ENCODE results near the gene C11orf65.
"Not testable (repeated sequence)": the region's sequence is repeated elsewhere in the genome, so short reads cannot be mapped to it uniquely, and the experiment has no call there.

Gene C11orf65

GRCh38 chr11:108472681-108473080 lies 5.4 kb upstream of the C11orf65 start:
- no peak for DNase-seq (ENCODE audit: low read depth)

- no peak for DNase-seq (ENCODE audit: low read depth)
These were observed 1.1 kb upstream of the C11orf65 start for GRCh38 chr11:108468478-108468864.

- DNase-seq (ENCODE audit: low read depth): no peak
These were observed 924 bp downstream of the C11orf65 start for GRCh38 chr11:108466405-108466804.

DNA sequence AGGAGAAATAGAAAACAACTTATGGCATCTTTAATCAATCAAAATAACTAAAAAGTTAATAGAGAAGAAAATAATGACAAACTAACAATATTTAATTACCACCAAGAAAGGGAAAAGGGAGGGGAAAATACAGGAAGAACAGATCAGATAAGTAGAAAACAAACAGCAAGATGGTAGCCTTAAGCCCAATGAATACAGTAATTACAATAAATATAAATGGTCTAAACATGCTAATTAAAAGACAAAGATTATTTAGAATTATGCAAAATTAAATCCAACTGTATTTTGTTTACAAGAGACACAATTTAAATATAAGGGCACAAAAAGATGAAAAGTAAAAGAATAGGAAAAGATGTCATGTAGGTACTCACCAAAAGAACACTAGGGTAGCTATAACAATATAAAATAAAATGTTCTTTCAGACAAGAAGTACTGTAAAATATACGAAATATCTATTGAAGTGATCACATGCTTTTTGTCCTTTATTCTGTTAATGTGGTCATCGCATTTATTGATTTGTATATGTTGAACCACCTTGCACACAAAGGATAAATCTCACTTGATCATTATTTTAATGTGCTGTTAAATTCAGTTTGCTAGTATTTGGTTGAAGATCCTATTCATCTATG lies 14.0 kb downstream of the C11orf65 start:
- no peak for DNase-seq (ENCODE audit: low read depth)

DNA sequence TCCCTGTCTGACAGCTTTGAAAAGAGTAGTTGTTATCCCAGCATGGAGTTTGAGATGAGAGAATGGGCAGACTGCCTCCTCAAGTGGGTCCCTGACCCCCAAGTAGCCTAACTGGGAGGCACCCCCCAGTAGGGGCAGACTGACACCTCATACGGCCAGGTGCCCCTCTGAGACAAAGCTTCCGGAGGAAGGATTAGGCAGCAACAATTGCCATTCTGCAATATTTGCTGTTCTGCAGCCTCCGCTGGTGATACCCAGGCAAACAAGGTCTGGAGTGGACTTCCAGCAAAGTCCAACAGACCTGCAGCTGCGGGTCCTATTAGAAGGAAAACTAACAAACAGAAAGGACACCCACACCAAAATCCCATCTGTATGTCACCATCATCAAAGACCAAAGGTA lies 25.9 kb downstream of the C11orf65 start:
- not testable (repeated sequence) for DNase-seq (ENCODE audit: low read depth)

GRCh38 chr11:108436594-108436993 lies 30.7 kb downstream of the C11orf65 start:
- no peak for DNase-seq (ENCODE audit: low read depth)

DNA sequence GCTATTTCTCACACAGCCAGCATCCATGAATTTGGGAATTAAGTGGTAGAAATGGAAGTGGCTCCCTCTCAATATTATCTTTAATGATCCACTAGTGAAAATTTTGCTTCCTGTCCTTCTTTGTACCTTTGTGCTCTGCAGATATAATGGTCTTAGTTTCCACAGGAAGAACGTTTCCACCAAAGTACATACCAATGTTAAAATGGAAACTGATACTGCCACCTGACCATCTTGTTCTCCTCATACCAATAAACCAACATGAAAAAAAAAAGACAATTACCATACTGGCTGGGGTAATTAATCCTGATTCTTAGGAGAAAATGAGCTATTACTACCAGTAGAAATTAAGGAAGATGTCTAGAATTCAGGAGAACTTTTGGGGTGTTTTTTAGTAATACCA lies 32.3 kb downstream of the C11orf65 start:
- DNase-seq (ENCODE audit: low read depth): no peak

GRCh38 chr11:108432783-108433182 lies 34.5 kb downstream of the C11orf65 start:
- DNase-seq (ENCODE audit: low read depth): peak; percentile 45

DNA sequence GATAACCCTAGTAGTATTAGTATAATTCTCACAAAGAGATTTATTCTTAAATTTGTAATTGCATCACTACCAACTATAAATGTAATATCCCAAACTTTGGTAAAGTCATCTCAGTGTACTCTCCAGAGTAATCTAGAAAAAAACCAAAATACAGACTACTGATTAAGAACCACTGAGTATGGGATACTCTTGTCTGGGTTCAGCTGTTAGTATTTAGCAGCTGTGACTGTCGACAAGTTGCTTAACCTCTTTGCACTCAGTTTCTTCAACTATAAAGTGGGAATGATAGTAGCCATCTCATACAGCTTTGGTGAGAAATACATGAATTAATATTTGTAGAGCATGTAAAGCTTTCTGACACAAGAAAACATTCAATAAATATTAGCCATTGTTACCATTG lies 35.3 kb downstream of the C11orf65 start:
- DNase-seq (ENCODE audit: low read depth): no peak

DNA sequence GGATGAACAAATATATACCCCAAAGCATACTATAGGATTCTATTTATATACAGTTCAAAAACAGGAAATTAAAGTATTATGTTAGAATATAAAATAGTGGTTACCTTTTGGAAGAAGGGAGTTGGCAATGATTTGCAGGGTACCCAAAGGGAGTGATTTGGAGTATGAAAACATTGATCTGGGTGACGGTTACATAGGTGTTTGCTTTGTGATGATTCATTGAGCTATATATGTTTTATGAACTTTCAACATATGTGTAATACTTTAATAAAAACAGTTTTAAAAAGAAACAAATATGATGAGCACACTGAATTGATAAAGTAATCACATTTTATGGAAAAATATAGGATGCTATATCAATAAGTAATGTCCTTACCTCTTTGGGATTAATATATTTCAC lies 36.0 kb downstream of the C11orf65 start:
- no peak for DNase-seq (ENCODE audit: low read depth)

- DNase-seq (ENCODE audit: low read depth): not testable (repeated sequence)
These were observed 49.8 kb downstream of the C11orf65 start for GRCh38 chr11:108417551-108417950.

DNA sequence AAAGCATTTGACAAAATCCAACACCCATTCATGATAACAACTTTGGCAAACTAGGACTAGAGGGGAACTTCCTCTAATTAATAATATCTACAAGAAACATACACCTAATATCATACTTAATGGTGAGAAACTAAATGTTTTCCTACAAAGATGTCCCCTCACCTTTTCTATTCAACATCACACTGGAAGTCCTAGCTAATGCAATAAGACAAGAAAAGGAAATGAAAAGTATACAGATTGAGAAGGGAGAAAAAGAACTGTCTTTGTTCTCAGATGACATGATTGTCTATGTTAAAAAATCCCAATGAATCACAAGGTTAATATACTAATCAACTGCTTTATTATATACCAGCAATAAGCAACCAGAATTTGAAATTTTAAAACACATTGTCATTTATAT lies 52.4 kb downstream of the C11orf65 start:
- no peak for DNase-seq (ENCODE audit: low read depth)

- DNase-seq (ENCODE audit: low read depth): no peak
These were observed 61.6 kb downstream of the C11orf65 start for GRCh38 chr11:108405706-108406105.

GRCh38 chr11:108403052-108403451 lies 64.3 kb downstream of the C11orf65 start:
- DNase-seq (ENCODE audit: low read depth): no peak

- DNase-seq (ENCODE audit: low read depth): no peak
These were observed 65.1 kb downstream of the C11orf65 start for GRCh38 chr11:108402241-108402640.

GRCh38 chr11:108398439-108398838 lies 68.9 kb downstream of the C11orf65 start:
- no peak for DNase-seq (ENCODE audit: low read depth)

- not testable (repeated sequence) for DNase-seq (ENCODE audit: low read depth)
These were observed 70.7 kb downstream of the C11orf65 start for GRCh38 chr11:108396672-108397071.

DNA sequence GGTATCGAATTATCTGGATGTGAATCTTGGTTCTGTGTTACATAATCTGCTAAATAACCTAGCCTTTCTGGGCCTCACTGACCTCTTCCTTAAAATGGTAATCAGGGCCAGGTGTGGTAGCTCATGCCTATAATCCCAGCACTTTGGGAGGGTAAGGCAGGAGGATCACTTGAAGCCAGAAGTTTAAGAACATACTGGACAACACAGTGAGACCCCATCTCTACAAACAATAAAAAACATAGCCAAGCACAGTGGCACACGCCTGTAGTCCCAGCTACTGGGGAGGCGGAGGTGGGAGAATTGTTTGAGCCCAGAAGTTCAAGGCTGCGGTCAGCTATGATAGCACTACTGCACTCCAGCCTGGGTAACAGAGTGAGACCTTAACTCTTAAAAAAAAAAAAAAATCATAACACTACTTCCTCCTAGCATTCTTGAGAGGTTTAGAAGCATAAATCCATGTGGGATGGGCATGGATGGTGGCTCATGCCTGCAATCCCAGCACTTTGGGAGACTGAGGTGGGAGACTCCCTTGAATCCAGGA lies 72.5 kb downstream of the C11orf65 start:
- no peak for DNase-seq (ENCODE audit: low read depth)

GRCh38 chr11:108393046-108393445 lies 74.3 kb downstream of the C11orf65 start:
- no peak for DNase-seq (ENCODE audit: low read depth)

GRCh38 chr11:108392353-108392752 lies 75.0 kb downstream of the C11orf65 start:
- DNase-seq (ENCODE audit: low read depth): no peak

DNA sequence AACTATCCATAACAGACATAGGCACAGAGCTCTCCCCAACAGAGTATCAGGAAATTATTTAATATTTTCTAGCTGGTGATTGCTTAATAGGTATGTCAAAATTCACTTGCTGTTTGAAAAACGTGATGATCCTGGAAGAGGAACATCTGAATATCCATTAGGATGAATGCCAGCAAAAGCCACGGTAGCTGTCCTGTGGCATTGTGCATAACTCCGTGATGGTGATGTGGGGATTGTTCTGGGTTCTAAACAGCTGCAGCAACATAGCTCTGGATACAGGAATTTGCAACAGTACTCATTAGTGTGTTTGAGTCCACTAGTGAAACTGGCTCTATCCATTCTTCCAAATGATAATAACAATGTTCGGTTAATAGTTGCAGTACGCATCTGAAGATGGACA lies 78.8 kb downstream of the C11orf65 start:
- DNase-seq (ENCODE audit: low read depth): no peak

- DNase-seq (ENCODE audit: low read depth): not testable (repeated sequence)
These were observed 93.8 kb downstream of the C11orf65 start for GRCh38 chr11:108373505-108373904.

DNA sequence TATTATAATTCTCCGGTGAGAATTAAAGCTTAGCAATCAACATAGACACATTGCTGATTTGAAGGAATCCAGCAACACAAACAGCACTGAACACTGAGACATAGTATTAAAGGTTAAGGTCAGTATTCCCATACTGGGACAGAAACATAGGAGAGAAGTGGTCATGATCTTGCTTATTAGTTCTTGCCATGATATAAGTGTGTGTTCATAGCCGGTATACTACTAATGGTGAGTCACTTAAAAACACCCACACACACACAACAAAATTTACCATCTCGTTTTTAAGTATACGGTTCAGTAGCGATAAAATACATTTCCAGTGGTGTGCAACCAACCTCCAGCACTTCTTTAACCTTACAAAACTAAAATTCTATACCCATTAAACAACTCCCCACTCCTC lies 96.3 kb downstream of the C11orf65 start:
- DNase-seq (ENCODE audit: low read depth): no peak

- no peak for DNase-seq (ENCODE audit: low read depth)
These were observed 97.0 kb downstream of the C11orf65 start for GRCh38 chr11:108370315-108370714.

Measured in iris pigment epithelial cell (primary cell).